ENCODE results near the gene SETMAR. TPM values are rescaled to one million over a fixed set of nuclear protein-coding genes. Genes with fewer than 3 reads are reported as not detected.

Gene SETMAR
- total RNA-seq, 1 donor from 2014 or later = 17.2 TPM

DNA sequence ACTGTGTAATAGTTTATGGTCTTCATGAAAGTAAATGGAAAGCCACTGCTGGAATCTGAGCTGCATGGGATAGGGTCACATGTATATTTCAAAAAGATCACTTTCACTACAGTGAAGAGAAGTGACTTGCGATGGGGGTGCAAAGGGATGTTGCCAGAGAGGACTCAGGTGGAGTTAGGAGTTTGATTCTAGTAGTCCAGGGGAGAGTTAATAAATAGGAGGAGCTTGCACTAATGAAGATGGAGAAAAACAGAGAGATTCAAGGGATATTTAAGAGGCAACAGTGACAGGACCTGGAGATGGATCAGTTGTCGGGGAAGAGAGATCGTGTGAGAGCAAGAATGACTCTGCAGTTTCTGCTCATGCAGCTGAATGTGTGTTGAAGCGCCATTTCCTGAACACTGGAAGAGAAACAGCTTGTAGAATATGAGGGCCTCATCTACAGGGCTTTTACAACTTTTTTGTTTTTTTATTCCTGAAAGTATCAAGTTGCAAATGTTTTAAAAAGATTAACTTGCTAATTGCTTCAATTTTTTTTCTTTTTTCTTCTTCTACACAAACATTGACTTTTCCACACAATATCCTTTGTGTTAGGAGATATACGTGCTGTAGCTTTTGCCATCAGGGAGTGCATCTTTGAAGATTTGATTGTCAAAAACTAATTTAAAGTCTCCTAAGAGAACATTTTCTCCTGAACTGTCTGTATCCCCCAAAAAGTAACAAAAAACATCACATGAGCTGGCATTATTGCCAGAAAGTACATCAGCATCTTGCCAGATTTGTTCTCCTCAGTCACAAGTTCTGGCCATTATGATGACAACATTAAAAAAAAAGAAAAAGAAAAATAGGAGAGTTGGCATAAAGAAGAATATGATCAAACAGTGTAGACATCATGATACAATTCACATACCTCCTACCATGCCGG, 37.5 kb downstream of the SETMAR start:
- peak; percentile 83 for ATAC-seq
- DNase-seq (ENCODE audit: low spot score) = no peak
- intact Hi-C loops (cut with DNase I) = no loop called here

DNA sequence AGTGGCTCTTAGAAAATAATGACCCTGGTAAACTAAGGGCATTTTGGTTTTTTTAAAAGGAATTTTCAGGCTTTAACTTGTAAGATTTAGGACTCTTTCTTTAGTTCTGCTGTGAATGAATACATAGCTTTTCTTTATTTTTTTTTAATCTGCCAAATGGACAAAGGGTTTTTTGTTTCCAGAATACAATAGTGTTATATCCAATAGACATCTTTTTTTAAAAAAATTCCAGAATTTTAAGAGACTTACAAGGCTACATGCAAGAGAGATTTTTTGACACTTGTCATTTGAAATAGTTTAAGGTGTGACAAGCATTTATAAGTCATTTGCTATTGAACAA, 38.1 kb downstream of the SETMAR start:
- no peak for DNase-seq (ENCODE audit: low spot score)
- no peak for ATAC-seq
- intact Hi-C loops (cut with DNase I) = no loop called here

DNA sequence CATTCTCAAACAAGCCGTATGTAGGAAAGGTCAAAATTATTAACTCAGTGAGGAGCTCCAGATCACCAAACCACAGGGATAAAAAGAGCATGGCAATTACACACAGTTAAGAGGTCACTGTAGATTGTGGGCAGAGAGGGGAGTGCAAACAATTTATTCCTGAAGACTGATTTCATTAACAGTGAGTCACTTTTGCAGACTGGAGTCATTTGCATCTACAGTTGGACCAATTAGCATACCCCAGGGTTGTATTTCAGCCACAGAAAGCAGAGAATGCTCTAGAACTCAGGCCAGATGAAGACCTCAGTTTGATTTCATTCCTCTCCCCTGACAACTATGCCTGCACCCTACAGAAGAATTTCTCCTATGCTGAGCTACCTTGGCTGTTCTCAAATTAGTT, 40.1 kb downstream of the SETMAR start:
- intact Hi-C loops (cut with DNase I) = no loop called here
- ATAC-seq (no peak), DNase-seq (ENCODE audit: low spot score) (no peak)

GRCh38 chr3:4350789-4351163, 47.6 kb downstream of the SETMAR start:
- intact Hi-C loops (cut with DNase I) = loop anchor here (5.0 kb wide), 1 partner anchor 282 kb away; no protein-coding TSS in a partner anchor
- no peak for DNase-seq (ENCODE audit: low spot score)
- peak; percentile 92 for ATAC-seq

DNA sequence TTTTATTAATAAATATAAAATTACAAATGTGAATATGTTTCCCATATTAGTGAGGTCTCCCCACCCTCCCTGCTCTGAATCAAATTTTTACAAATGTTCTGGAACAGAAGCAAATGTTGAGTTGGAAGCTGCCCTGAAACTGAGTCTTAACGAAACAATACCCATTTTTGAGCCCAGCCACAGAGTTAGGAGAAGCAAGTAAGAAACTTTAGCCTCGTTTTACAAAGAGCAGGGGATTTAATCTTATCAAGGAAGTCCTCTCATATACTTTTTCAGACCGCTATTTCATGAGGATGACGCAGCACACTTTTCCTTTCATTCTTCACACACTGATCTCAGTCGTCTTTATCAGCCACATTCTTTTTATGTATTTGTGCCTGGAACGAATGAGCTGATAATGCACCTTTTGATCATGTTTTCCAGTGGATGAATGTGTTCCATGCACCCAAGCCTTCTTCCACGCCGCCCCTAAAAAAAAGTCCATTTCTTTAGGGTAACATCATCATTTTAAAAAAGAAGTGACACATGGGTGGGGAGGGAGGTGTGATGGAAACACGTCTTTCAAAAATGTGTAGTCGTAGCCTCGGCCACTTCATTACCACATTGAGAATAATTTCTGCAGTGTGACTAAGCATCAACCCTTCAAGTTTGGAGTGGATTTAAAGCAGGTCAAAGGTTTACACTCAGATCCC, 48.1 kb downstream of the SETMAR start:
- intact Hi-C loops (cut with DNase I) = loop anchor here (5.0 kb wide), 1 partner anchor 281 kb away; no protein-coding TSS in a partner anchor
- DNase-seq (ENCODE audit: low spot score) (no peak), ATAC-seq (peak; percentile 63)

DNA sequence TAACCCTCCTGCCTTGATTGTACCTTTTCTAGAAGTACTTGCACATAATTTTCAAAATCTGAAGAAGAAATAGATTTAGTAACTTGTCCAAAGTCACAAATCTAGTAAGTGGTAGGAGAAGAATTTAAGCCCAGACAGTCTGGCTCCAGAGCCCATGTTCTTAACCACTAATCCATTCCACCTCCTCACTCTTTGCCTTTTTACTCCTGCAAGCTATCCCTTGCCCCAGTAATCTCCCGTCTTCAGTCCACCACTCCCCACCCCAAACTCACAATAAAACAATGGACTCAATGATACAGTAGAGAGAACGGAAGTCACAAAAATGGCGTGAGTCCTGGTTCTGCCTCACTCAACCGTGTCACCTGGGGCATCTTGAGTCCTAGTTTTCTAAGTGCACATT, 48.7 kb downstream of the SETMAR start:
- intact Hi-C loops (cut with DNase I) = loop anchor here (5.0 kb wide), 1 partner anchor 280 kb away; no protein-coding TSS in a partner anchor
- ATAC-seq (no peak), DNase-seq (ENCODE audit: low spot score) (no peak)

DNA sequence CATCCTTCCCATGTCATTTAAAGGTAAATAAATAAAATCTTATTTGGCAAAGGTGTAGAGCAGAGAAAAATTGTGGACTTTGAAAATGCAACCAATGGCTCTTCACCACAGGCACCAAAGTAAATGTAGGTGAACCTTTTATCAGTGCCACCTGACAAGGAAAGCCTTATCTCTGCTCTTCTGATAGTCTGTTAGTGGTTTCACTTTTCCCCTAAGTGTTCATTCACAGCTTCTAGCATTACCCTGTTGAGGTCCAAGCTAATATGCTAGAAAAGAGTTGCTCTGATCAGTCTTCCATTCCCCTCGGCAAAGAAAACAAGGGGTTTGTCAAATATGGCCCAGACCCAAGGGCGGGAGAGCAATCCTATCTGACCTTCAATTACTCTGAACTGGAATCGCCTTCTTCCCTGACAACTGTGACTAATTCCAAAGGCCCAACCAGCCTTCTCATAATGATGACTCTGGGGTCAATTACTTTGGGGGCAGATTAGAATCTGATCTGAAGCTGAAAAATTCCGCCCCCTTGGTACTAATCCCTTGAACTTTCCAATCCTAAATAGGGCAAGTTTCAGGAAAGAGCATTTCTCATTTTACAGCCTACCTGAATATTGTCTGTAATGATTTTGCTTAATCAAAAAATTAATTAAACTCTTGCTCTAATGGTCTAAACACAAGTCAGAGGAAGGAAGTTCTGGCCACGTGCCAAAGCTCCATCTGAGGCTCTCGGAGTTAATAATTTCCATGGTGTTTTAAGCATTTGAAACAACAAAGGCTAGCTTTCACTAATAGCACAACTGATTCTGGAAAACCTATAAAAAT, 52.4 kb downstream of the SETMAR start:
- intact Hi-C loops (cut with DNase I) = no loop called here
- DNase-seq (ENCODE audit: low spot score) (peak; percentile 73), ATAC-seq (no peak)

DNA sequence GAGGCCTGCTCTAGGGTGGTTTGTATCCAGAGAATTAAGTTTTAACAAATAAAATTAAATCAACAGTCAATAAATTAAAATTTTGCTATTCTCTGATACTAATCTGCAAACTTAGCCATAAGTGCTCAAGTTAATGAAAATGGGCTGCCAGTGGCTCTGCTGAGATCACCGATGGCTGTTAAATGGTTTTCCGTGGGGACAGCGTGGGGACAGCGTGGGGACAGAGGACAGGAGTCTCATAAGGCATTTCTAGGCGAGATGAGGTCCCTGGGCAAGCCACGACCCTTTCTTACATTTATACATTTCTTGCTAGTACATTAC, 53.0 kb downstream of the SETMAR start:
- no peak for ATAC-seq
- intact Hi-C loops (cut with DNase I) = no loop called here
- no peak for DNase-seq (ENCODE audit: low spot score)

DNA sequence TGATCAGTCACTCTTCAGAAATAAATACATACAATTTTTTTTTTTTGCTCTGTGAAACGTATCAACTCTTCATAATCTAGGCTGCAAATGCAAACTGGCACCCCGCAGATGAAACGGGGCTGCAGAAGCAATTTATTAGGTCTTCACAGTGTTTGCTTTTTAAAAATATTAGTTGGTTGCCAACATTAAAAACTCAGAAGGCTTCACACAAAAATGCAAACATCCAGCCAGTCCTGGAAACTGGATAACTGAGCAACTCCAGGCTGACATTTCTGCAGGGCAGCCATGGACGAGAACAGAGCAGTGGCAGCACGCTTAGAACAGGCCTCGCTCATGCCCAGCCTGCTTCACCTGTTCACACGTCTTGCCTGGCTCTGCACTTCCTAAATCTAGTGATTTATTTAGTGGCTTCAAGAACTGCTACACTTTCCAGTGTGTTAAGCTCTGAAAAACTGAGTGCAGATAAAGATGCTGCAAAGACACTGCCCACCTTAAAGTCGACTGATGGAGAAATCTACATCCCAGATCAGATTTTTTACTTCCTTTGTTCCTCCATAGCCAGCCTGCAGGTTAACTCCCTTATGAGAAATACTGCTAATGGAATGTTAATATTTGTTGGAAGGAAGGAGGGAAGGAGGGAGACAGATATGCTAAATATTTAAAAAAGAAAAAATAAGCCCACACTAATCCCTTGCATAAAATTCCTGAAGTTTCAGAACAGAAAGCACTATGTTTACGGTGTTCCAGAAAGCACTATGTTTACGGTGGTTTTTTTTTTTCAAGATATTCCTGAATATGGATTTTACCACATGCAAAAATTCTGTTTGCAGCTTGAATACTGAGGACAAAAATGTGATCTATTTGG, 53.6 kb downstream of the SETMAR start:
- DNase-seq (ENCODE audit: low spot score) (no peak), ATAC-seq (no peak)
- intact Hi-C loops (cut with DNase I) = no loop called here

- DNase-seq (ENCODE audit: low spot score) (no peak), ATAC-seq (no peak)
- intact Hi-C loops (cut with DNase I) = no loop called here
Observed at GRCh38 chr3:4358273-4358672, 55.1 kb downstream of the SETMAR start.

DNA sequence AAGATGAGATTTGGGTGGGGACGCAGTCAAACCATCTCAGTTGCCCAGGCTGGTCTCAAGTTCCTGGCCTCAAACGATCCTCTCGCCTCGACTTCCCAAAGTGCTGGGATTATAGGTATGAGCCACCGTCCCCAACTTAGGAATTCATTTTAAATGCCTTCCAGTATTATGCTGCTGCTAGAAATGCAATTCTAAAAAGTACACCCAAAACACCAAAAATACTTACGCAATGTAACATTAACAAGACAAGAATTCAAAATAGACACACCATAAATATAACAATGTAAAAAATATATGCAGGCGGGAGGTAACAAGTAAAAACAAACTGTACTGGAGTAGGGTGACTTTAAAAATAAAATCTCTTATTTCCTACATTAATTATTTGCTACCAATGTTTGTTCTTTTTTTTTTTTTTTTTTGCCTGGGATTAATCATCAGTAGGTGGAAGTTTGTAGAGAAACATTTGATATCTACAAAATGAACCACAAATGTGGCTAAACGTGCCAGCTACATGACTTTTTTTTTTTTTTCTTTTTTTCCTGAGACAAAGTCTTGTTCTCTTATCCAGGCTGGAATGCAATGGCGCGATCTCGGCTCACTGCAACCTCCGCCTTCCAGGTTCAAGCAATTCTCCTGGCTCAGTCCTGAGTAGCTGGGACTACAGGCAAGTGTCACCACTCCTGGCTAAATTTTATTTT, 56.8 kb downstream of the SETMAR start:
- DNase-seq (ENCODE audit: low spot score) = no peak
- intact Hi-C loops (cut with DNase I) = no loop called here
- no peak for ATAC-seq

DNA sequence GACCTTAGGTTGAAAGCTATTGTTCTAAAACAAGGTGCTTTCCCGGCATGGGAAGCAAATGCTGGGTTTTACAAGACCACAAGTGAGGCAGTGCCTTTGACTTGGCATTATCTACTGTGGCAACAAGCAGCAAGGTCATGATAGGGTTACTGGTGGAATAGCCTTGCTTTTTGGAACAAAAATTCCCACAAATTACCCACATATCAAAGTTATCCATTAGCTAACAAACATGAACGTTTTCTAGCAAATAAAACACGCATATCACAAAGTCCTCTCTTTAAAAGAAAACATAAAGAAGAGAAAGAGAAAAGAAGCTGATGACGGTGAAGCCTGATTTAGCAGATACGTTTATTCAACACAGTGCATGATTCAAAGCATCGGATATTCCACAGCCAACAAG, 57.6 kb downstream of the SETMAR start:
- no peak for ATAC-seq
- intact Hi-C loops (cut with DNase I) = no loop called here
- DNase-seq (ENCODE audit: low spot score) = no peak

DNA sequence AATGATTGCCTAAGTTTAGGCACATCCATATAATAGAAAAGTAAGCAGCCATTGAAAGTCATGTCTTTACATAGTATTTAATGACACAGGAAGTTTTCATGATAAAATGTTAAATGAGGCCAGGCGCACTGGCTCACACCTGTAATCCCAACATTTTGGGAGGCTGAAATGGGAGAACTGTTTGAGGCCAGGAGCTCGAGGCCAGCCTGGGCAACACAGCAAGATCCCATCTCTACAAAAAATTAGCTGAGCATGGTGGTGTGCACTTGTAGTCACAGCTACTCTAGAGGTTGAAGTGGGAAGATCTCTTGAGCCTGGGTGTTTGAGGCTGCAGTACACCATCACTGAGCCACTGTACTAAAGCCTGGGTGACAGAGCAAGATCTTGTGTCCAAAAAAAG, 59.4 kb downstream of the SETMAR start:
- intact Hi-C loops (cut with DNase I) = no loop called here
- no peak for ATAC-seq

More for the DNA sequence above, 59.4 kb downstream of the SETMAR start:
- DNase-seq (ENCODE audit: low spot score) = no peak

Other genes with a start within 250 kb of the SETMAR start
- 27.1 TPM for gene SUMF1, start 163.9 kb downstream of the SETMAR start, total RNA-seq
- 81.3 TPM for gene ITPR1, start 190.0 kb downstream of the SETMAR start, total RNA-seq

All from sciatic nerve (tissue), 2 donors.